OCI-LY1 (cell line): ENCODE measurements around the gene POLDIP2.

Experiments
- H2AFZ ChIP-seq: fragments of 200-600 bp; sonication (generic), shearing (Covaris generic); 2 replicates; pipeline ENCODE4 v1.6.0; 2014; ENCODE audit warnings: antibody characterized with exemption, mild to moderate bottlenecking, low read length
- H3F3A ChIP-seq: fragments of 200-600 bp; sonication (generic), shearing (Covaris generic); 2 replicates; pipeline ENCODE4 v1.6.0; 2014; ENCODE audit warnings: mild to moderate bottlenecking, antibody characterized with exemption, low read length, moderate library complexity; ENCODE audit not compliant: insufficient read depth
- H3K27ac ChIP-seq: fragments of 200-600 bp; sonication (generic); 2 replicates; pipeline ENCODE4 v1.5.1; 2014; ENCODE audit warnings: low read length, mixed run types, mild to moderate bottlenecking, low read depth; ENCODE audit not compliant: poor library complexity, severe bottlenecking
- H3K27me3 ChIP-seq: fragments of 200-600 bp; sonication (generic); 2 replicates; pipeline ENCODE4 v1.6.0; 2014; ENCODE audit warnings: antibody characterized with exemption, mild to moderate bottlenecking, low read length, moderate library complexity; ENCODE audit not compliant: insufficient read depth
- H3K36me3 ChIP-seq: fragments of 200-600 bp; sonication (generic); 2 replicates; pipeline ENCODE4 v1.6.1; 2014; ENCODE audit warnings: mild to moderate bottlenecking, antibody characterized with exemption, low read length, moderate library complexity, mixed read lengths; ENCODE audit not compliant: insufficient read depth
- H3K4me1 ChIP-seq: fragments of 200-600 bp; sonication (generic); 2 replicates; pipeline ENCODE4 v1.5.1; 2014; ENCODE audit warnings: mild to moderate bottlenecking, low read length, moderate library complexity; ENCODE audit not compliant: insufficient read depth, severe bottlenecking
- H3K4me2 ChIP-seq: fragments of 200-600 bp; sonication (generic), shearing (Covaris generic); 2 replicates; pipeline ENCODE4 v1.6.1; 2014; ENCODE audit warnings: low read length
- H3K4me3 ChIP-seq: fragments of 200-600 bp; sonication (generic); 2 replicates; pipeline ENCODE4 v1.5.1; 2014; ENCODE audit warnings: low read length, low read depth, mild to moderate bottlenecking, mixed read lengths; ENCODE audit not compliant: poor library complexity, severe bottlenecking
- H3K79me2 ChIP-seq: fragments of 200-600 bp; shearing (Covaris generic); 2 replicates; pipeline ENCODE4 v1.6.1; 2016; ENCODE audit warnings: mixed run types, low read length, mixed read lengths; ENCODE audit not compliant: insufficient read depth
- H3K9ac ChIP-seq: fragments of 200-600 bp; sonication (generic), shearing (Covaris generic); 2 replicates; pipeline ENCODE4 v1.6.1; 2014; ENCODE audit warnings: mild to moderate bottlenecking, low read length, mixed read lengths
- H3K9me2 ChIP-seq: fragments of 200-600 bp; sonication (generic), shearing (Covaris generic); 2 replicates; pipeline ENCODE4 v1.6.1; 2014; ENCODE audit warnings: low read depth, mild to moderate bottlenecking, low read length, mixed read lengths
- H3K9me3 ChIP-seq: fragments of 200-600 bp; shearing (Covaris generic); 2 replicates; pipeline ENCODE4 v1.6.1; 2014; ENCODE audit warnings: low read length, mixed read lengths
- H4K20me1 ChIP-seq: fragments of 200-600 bp; sonication (generic), shearing (Covaris generic); 2 replicates; pipeline ENCODE4 v1.6.0; 2016; ENCODE audit warnings: mild to moderate bottlenecking, low read length; ENCODE audit not compliant: insufficient read depth
- CTCF ChIP-seq: fragments of 200-600 bp; sonication (generic), shearing (Covaris generic); IDR thresholded peaks from 2 replicates; pipeline ENCODE4 v1.5.1; 2017; ENCODE audit warnings: mild to moderate bottlenecking, antibody characterized with exemption, low read length, moderate library complexity, mixed read lengths
- EZH2 ChIP-seq: fragments of 200-600 bp; sonication (generic), shearing (Covaris generic); IDR thresholded peaks from 2 replicates; pipeline ENCODE4 v1.8.0; 2017; ENCODE audit warnings: borderline replicate concordance, mixed run types, mild to moderate bottlenecking, antibody characterized with exemption, low read length, moderate library complexity, mixed read lengths

Gene POLDIP2

GRCh38 chr17:28367641-28368305 lies 10.4 kb upstream of the POLDIP2 start:
- Histone ChIP-seq H3K4me2 (no peak overlapping the region), H3K79me2 (no peaks in the 10 kb centered on the region), H3K9ac (no peak overlapping the region), H2AFZ (no peak overlapping the region), H3K9me2 (no peaks in the 10 kb centered on the region), H3F3A (no peaks in the 10 kb centered on the region; the same call in 1 of the 2 replicates), H4K20me1 (no peaks in the 10 kb centered on the region), H3K27ac (no peak overlapping the region), H3K9me3 (no peaks in the 10 kb centered on the region), H3K27me3 (peaks cover 3% of the 10 kb centered on the region; the same call in 1 of the 2 replicates), H3K4me1 (peaks cover 12% of the 10 kb centered on the region), H3K4me3 (no peak overlapping the region), H3K36me3 (peaks cover 9% of the 10 kb centered on the region; the same call in 1 of the 2 replicates)
- no peak for TF ChIP-seq CTCF
- no peak for TF ChIP-seq EZH2

DNA sequence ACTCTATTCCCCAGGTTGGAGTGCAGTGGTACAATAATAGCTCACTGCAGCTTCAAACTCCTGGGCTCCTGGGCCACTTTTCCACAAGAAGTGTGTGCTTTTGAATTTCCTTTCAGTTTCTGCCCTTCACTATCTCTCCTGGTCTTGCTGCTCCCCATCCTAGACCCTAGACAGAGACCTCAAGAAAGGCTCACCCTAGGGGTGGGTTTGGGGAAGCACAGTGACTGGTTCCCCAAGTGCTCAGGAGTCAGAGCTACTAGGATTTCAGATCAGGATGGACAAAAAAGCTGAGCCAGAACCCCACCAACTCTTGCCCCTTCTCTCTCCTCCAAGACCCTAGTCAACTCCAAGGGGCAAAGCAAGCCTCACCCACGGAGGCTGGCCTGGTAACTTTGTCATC lies 9.3 kb upstream of the POLDIP2 start:
- Histone ChIP-seq H3K36me3 (peaks cover 18% of the 10 kb centered on the region; the same call in 1 of the 2 replicates), H3K79me2 (no peaks in the 10 kb centered on the region), H3K9me2 (no peaks in the 10 kb centered on the region), H3K4me1 (no peaks in the 10 kb centered on the region), H3K4me2 (no peak overlapping the region), H3K9me3 (no peaks in the 10 kb centered on the region), H3K27ac (no peak overlapping the region), H2AFZ (no peak overlapping the region), H3K27me3 (no peaks in the 10 kb centered on the region), H3K9ac (no peak overlapping the region), H3K4me3 (no peak overlapping the region), H4K20me1 (no peaks in the 10 kb centered on the region), H3F3A (no peaks in the 10 kb centered on the region; the same call in 1 of the 2 replicates)
- TF ChIP-seq CTCF (no peak), EZH2 (no peak)

- H3K4me2 ChIP-seq: no peak overlapping the region
- H3K79me2 ChIP-seq: no peaks in the 10 kb centered on the region
- H4K20me1 ChIP-seq: no peaks in the 10 kb centered on the region
- H3K27me3 ChIP-seq: no peaks in the 10 kb centered on the region
- H3K9ac ChIP-seq: no peak overlapping the region
- H3K9me2 ChIP-seq: no peaks in the 10 kb centered on the region
- H3K36me3 ChIP-seq: peaks cover 29% of the 10 kb centered on the region
- H3K4me3 ChIP-seq: no peak overlapping the region
- no peak overlapping the region for H2AFZ ChIP-seq
- no peaks in the 10 kb centered on the region for H3K9me3 ChIP-seq
- no peaks in the 10 kb centered on the region for H3K4me1 ChIP-seq
- no peaks in the 10 kb centered on the region; the same call in 1 of the 2 replicates for H3F3A ChIP-seq
- no peak for TF ChIP-seq EZH2
- no peak overlapping the region for H3K27ac ChIP-seq
These were observed 8.2 kb upstream of the POLDIP2 start for GRCh38 chr17:28365487-28365886.
